ENCODE results near the gene STAMBP.

Gene STAMBP

GRCh38 chr2:73920577-73921545 lies 92.1 kb downstream of the STAMBP start:
- no peak for DNase-seq (ENCODE audit: low read depth)
- TF ChIP-seq, protein P1, sequence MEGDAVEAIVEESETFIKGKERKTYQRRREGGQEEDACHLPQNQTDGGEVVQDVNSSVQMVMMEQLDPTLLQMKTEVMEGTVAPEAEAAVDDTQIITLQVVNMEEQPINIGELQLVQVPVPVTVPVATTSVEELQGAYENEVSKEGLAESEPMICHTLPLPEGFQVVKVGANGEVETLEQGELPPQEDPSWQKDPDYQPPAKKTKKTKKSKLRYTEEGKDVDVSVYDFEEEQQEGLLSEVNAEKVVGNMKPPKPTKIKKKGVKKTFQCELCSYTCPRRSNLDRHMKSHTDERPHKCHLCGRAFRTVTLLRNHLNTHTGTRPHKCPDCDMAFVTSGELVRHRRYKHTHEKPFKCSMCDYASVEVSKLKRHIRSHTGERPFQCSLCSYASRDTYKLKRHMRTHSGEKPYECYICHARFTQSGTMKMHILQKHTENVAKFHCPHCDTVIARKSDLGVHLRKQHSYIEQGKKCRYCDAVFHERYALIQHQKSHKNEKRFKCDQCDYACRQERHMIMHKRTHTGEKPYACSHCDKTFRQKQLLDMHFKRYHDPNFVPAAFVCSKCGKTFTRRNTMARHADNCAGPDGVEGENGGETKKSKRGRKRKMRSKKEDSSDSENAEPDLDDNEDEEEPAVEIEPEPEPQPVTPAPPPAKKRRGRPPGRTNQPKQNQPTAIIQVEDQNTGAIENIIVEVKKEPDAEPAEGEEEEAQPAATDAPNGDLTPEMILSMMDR (IDR thresholded peaks at IDR 0.05; ENCODE audit: control insufficient read depth, extremely low read depth, insufficient read depth): no peak
- H3K4me3 ChIP-seq (ENCODE audit: low read depth, low read length): no peak overlapping the region

- TF ChIP-seq, protein P1 (IDR thresholded peaks at IDR 0.05; ENCODE audit: control insufficient read depth, extremely low read depth, insufficient read depth): no peak
- H3K4me3 ChIP-seq (ENCODE audit: low read depth, low read length): no peak overlapping the region
- no peak for DNase-seq (ENCODE audit: low read depth)
Observed at GRCh38 chr2:73921581-73921980, 92.8 kb downstream of the STAMBP start.

- TF ChIP-seq, protein P1 (IDR thresholded peaks at IDR 0.05; ENCODE audit: control insufficient read depth, extremely low read depth, insufficient read depth): no peak
- DNase-seq (ENCODE audit: low read depth): no peak
- no peak overlapping the region for H3K4me3 ChIP-seq (ENCODE audit: low read depth, low read length)
Observed at GRCh38 chr2:73922681-73923080, 93.9 kb downstream of the STAMBP start.

All from LNCaP clone FGC (cell line).